ENCODE results near the gene SMARCC2.
A peak's percentile ranks its signal among the peaks of the same experiment; 100 is the strongest.
"Not testable (repeated sequence)": the region's sequence is repeated elsewhere in the genome, so short reads cannot be mapped to it uniquely, and the experiment has no call there.

SMARCC2 gene

DNA sequence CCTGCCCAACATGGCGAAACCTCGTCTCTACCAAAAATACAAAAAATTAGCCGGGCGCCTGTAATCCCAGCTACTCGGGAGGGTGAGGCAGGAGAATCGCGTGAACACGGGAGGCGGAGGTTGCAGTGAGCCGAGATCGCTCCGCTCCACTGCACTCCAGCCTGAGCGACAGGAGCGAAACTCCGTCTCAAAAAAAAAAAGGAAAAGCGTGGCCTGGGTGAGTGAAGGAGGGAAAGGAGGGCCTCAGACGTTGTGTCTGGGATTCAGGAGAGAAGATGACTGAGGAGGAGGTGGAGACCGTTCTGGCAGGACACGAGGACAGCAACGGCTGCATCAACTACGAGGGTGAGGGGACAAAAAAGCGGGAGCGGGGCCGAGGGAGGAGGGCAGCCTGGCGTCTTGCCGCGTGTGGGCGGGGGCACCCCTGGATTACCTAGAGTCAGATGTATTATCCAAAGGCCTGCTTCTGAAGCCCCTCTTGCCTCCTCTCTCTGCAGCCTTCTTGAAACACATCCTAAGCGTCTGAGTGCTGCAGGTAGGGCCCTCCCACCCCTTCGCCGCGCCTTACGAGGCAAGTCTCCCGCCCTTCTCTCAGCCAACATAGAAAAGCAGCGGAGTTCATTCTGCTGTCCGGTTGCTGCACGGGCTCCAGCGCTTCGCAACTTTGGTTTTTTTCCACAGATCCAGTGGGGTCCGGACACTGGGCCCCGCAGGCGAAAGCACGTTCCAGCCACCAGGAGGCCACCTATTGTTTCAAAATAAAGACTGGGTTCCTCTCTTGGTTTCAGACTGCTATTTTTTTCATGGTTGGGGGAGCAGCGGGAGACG, 31.9 kb downstream of the SMARCC2 start:
- Histone ChIP-seq H3K27me3 (no peaks in the 10 kb centered on the region), H3K9me3 (no peaks in the 10 kb centered on the region), H3K4me1 (ENCODE audit: control insufficient read depth in 1 of 2, insufficient read depth in 1 of 2, low read depth in 1 of 2, low read length in 1 of 2) (peaks cover 51 to 60% of the 10 kb centered on the region in 2 experiments), H3K27ac (peak overlapping the region; percentile 96), H3K4me3 (ENCODE audit: low read depth in 1 of 2, low read length in 1 of 2) (peak overlapping the region; percentile 67 to 99), H3K36me3 (peaks cover 29% of the 10 kb centered on the region)
- TF ChIP-seq, protein P1, sequence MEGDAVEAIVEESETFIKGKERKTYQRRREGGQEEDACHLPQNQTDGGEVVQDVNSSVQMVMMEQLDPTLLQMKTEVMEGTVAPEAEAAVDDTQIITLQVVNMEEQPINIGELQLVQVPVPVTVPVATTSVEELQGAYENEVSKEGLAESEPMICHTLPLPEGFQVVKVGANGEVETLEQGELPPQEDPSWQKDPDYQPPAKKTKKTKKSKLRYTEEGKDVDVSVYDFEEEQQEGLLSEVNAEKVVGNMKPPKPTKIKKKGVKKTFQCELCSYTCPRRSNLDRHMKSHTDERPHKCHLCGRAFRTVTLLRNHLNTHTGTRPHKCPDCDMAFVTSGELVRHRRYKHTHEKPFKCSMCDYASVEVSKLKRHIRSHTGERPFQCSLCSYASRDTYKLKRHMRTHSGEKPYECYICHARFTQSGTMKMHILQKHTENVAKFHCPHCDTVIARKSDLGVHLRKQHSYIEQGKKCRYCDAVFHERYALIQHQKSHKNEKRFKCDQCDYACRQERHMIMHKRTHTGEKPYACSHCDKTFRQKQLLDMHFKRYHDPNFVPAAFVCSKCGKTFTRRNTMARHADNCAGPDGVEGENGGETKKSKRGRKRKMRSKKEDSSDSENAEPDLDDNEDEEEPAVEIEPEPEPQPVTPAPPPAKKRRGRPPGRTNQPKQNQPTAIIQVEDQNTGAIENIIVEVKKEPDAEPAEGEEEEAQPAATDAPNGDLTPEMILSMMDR (IDR thresholded peaks at IDR 0.05) = peak; percentile 63

DNA sequence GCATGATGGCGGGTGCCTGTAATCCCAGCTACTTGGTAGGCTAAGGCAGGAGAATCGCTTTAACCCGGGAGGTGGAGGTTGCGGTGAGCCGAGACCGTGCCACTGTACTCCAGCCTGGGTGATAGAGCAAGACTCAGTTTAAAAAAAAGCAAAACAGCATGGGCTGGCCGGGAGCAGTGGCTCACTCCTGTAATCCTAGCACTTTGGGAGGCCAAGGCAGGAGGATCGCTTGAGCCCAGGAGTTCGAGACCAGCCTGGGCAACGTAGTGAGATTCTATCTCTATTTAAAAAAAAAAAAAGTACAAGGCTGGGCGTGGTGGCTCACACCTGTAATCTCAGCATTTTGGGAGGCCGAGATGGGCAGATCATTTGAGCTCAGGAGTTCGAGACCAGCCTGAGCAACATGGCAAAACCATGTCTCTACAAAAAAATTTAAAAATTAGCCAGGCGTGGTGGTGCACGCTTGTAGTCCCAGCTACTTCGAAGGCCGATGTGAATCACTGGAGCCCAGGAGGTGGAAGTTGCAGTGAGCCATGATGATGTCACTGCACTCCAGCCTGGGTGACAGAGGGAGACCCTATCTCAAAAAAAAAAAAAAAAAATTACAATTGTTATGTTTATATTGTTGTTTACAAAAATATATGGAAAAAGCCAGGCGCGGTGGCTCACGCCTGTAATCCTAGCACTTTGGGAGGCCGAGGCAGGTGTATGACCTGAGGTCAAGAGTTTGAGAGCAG, 32.7 kb downstream of the SMARCC2 start:
- peaks cover 21% of the 10 kb centered on the region for H3K36me3 ChIP-seq
- H3K4me3 ChIP-seq (ENCODE audit: low read depth in 1 of 2, low read length in 1 of 2) = peak overlapping the region; percentile 67 to 99
- H3K4me1 ChIP-seq (ENCODE audit: control insufficient read depth in 1 of 2, insufficient read depth in 1 of 2, low read depth in 1 of 2, low read length in 1 of 2) = peaks cover 56 to 61% of the 10 kb centered on the region in 2 experiments
- H3K9me3 ChIP-seq, H3K27me3 ChIP-seq: not testable (repeated sequence)
- peak overlapping the region; percentile 96 for H3K27ac ChIP-seq

DNA sequence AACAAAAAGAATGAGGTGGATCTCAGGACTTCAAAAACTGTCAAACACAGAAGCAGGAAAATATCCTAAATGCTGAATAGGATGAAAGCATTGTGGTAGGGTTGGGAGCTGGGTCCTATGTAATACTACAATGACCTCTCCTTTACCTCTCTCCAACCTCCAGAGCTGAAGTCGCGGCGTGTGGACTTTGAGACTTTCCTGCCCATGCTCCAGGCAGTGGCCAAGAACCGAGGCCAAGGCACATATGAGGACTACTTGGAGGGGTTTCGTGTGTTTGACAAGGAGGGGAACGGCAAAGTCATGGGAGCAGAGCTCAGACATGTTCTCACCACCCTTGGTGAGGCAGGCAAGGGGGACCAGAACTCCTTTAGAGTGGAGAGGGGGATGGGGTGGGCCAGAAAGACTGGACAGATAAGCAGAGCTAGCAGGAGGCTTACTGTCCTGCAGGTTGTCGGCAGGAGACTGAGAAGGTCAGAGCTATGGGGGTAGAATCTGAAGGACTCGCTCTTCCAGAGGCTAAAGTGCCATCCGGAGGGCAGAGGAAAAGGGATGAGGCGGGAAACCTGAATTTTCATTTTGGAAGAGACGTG, 33.9 kb downstream of the SMARCC2 start:
- H3K27ac ChIP-seq = no peak overlapping the region
- H3K27me3 ChIP-seq = no peaks in the 10 kb centered on the region
- H3K36me3 ChIP-seq = peaks cover 8% of the 10 kb centered on the region
- peaks cover 54 to 61% of the 10 kb centered on the region in 2 experiments for H3K4me1 ChIP-seq (ENCODE audit: control insufficient read depth in 1 of 2, insufficient read depth in 1 of 2, low read depth in 1 of 2, low read length in 1 of 2)
- no peaks in the 10 kb centered on the region for H3K9me3 ChIP-seq
- TF ChIP-seq, protein P1 (IDR thresholded peaks at IDR 0.05) = no peak
- no peak overlapping the region for H3K4me3 ChIP-seq (ENCODE audit: low read depth in 1 of 2, low read length in 1 of 2)

DNA sequence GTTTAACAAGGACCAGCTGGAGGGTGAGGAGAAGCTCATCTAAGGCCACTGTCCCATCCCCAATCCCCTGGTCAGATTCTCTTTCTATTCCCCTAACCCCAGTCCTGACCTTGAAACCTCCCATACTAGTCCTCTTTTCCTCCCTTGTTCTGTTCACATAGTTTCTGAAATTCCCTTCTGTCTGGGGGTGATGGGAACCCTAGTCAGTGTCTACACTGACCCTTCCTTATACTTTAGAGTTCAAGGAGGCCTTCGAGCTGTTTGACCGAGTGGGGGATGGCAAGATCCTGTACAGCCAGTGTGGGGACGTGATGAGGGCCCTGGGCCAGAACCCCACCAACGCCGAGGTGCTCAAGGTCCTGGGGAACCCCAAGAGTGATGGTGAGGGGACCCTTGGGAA, 34.5 kb downstream of the SMARCC2 start:
- TF ChIP-seq, protein P1 (IDR thresholded peaks at IDR 0.05) = no peak
- H3K9me3 ChIP-seq = no peaks in the 10 kb centered on the region
- peaks cover 3% of the 10 kb centered on the region for H3K36me3 ChIP-seq
- H3K27me3 ChIP-seq = no peaks in the 10 kb centered on the region
- H3K4me1 ChIP-seq (ENCODE audit: control insufficient read depth in 1 of 2, insufficient read depth in 1 of 2, low read depth in 1 of 2, low read length in 1 of 2) = peaks cover 52 to 60% of the 10 kb centered on the region in 2 experiments
- no peak overlapping the region for H3K4me3 ChIP-seq (ENCODE audit: low read depth in 1 of 2, low read length in 1 of 2)
- no peak overlapping the region for H3K27ac ChIP-seq

DNA sequence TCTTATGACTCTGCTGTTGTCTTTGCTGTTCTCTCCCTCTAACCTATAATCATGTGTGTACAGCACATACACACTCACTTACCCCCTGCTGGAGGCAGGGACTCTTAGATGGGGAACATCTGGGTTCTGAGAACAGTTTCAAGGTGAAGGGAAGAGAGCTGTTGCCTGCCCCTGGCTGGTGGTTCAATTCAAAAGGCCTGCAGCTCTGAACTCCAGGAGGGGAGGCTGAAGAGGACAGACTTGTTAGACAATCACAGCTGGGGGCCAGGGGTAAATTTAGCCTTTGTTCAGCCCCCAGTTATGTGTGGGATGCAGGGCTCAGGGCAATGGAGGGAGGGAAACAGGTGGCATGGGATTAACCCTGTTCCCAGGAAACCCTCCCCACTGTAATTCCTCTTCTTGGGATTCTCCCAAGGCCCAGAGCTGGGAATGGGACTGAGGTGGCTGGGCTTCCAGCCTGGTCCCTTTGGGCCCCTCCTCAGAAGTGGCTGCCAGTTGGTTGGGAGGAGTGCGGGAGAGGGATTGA, 35.0 kb downstream of the SMARCC2 start:
- TF ChIP-seq, protein P1 (IDR thresholded peaks at IDR 0.05) = no peak

More for the DNA sequence above, 35.0 kb downstream of the SMARCC2 start:
- Histone ChIP-seq H3K27ac (no peak overlapping the region), H3K9me3 (no peaks in the 10 kb centered on the region), H3K36me3 (no peaks in the 10 kb centered on the region), H3K4me3 (ENCODE audit: low read depth in 1 of 2, low read length in 1 of 2) (no peak overlapping the region), H3K27me3 (no peaks in the 10 kb centered on the region), H3K4me1 (ENCODE audit: control insufficient read depth in 1 of 2, insufficient read depth in 1 of 2, low read depth in 1 of 2, low read length in 1 of 2) (peaks cover 47 to 54% of the 10 kb centered on the region in 2 experiments)
